GM04504 (cell line): ENCODE measurements around the gene ESYT2.
A peak's percentile ranks its signal among the peaks of the same experiment; 100 is the strongest.

ENCODE experiments used
- DNase-seq: peaks from one replicate; pipeline ENCODE4 v3.0.0-alpha.2; 2012; ENCODE audit warnings: low read depth

The ESYT2 gene

DNA sequence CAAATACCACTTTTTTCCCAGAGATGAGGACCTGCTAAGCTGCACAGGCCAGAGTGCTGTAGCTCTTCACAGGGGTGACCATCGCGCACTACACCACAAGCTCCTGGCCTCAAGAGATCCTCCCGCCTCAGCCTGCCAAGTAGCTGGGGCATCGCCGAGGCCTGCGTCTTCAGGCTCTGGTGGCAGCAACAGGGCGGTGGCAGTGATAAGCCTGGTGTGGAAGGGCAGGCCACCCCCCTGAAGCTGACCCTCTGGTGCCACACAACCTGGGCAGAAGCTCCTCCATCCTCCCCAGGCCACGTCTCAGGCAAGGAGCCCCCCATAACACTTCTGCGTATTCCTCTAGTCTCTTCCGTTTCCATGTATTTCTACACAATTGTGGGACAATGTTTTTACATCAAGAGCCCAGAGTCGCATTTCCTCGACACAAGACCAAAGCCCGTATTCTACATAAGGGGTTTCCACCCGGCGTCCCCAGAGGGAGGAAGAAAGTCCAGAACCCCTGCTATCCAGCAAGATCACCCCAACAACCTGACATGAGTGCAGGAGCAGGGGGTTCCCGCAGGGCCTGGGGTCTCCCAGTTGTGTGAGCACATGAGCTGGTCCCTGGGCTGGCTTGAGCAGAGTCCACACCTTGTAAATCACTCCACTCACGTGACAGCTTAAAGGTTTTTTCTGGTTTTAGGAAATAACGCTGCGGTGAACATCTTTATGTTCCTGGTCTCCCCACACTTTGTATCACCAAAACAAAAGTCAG is 87.1 kb downstream of the ESYT2 start:
- no peak for DNase-seq

DNA sequence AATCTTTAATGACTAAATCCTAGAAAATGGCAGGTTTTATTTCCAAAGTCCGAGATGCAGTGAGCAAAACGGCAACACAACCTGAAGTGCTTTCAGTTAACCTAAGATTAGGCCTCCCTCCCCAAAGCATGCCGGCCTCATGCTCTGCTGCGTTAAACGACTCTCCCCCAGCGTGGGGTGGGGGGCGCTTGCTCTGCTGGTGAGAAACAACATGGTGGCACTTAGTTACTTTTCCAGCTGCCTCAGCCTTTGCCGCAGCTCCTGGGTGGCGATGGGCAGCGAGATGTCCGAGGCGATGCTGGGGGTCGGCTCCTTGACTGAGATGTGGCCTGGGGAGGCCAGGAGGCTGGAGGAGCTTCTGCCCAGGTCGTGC is 88.0 kb downstream of the ESYT2 start:
- DNase-seq: no peak

DNA sequence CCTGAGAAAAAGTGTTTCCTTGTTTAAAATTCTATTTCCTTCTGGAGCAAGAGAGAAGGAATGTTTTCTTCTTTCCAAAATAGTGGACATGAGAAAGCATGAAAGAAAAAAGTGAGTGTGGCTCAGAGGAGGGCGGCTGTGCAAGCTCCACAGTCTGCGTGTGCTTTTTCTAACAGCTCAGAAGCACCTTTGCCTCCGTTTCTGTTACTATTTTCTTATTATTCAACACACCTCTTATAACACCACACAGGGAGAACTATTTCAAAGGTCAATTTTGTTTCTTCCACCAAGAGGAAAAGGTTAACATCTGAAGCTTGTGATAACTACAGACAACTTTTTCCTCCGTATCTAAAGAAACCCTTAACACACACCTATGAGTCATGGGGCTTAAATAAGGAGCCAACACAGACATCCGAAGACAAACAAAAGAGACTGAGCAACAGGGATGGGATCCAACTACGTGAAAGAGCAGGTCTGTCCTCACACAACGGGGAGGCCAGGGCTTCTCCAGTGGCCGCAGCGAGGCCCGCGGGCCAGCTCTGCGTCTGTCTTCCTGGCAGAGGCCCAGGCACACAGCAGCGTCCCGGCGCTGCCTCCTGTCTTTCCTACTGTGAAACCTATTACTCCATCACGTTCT is 88.5 kb downstream of the ESYT2 start:
- DNase-seq: peak; percentile 13

DNA sequence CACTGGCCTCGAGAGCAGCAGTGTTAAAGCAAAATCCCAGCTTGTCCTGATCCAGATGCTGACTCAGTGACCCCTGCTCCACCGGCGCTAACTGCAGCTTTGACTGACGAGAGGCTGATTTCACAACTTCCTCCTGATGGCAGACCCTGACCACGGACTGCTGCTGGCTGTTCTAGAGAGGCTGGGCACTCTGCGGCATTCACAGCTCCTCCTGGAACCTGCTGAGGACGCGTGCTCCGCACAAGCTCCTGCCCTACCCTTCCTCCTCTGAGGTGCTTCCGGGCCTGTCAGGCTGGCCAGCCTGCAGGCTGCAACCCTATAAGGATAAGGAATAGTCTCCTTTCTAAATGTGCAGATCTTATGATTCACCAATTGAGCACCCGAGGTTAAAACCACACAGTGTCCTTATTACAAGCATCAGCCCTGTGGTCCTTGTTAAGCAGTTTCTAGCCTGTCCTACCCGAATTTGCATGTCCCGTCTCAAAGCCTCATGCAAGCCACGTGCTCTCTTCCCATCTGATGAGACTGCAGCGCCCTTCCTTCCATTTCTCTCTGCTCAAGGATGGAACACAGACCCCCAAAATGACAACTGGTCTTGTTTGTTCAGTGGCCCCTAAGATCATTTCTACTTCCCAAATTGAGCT is 89.2 kb downstream of the ESYT2 start:
- peak; percentile 17 for DNase-seq

DNA sequence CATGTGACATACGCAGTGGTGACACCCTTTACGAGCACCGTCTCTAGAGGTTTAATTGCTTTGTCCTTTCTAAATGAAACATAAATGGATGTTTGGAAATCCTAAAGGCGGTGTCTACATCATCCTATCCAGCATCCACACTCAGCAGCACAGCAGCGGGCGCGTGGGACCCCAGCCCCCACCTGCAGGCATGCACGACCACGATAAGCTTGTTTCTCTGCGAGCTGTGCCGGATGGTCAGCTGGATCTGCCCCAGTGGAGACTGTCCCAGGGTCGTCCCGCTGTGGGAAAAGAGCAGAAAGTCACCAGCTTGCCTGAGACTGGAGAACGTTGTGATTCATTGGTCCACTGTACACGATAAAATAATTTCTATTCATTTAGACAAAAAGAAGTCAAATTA is 90.5 kb downstream of the ESYT2 start:
- DNase-seq: no peak

DNA sequence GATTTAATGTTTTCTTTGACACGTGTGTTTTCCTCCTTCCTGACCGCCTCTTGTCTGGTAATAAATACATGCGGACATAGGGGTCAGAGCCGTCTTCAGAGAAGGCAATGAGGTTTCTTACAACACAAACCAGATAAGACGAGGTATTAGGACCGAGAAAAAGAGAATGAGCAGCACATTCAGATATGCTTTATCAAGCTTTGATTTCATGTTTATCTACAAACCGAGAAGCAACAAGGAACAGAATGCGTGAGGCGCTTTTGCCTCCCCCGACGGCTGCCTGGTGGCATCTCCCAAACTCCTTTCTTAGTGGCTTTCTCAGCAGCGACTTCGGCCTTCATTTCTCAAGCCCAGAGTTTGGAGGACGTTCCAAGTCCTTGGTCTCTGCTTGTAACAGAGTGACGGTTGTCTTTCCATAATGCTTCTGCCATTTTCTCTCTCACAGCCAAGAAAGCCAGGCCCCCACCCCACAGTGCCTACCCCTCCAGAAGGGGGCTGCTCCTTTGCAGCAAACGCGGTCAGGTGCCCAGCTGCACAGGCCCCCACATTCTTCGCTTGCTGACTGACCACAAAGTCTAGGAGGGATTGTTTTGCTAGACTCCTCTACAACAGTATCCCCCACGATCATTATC is 92.1 kb downstream of the ESYT2 start:
- no peak for DNase-seq

DNA sequence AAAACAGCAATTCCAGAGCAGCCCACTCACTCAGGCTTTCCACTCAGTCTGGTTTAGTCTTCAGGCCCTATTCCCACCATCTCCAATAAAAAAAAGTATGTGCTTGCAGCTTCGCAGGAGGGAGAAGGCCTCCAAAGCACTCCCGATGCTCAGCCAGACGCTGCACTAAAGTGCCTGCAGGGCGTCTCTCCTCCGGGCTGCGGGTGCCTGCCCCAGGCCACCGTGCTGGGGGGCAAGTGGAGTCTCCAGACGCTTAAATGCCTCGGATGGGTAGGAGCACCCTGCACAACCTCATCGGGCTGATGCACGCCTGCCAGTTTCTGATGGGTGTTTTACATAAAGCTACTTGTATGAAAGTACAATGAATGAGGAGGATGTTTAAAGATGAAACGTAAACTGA is 93.4 kb downstream of the ESYT2 start:
- DNase-seq: no peak

DNA sequence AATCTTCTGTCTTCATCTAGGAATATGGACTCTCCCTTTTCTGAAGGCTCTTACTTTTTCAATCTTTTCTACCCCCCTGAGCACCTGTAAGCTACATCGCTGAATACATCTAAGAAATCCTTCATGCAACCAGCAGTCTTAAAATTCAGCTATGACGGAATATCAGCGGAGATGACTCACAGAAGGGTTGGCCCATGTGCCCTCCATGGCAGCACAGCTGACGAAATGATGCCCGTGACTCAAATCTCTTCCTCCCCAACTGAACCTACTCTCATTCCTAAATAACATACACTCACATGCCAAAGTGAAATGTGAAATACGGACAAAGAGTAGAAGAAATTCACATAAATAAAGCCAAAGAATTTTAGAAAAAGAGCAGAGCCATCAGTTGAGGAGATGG is 94.4 kb downstream of the ESYT2 start:
- DNase-seq: no peak

DNA sequence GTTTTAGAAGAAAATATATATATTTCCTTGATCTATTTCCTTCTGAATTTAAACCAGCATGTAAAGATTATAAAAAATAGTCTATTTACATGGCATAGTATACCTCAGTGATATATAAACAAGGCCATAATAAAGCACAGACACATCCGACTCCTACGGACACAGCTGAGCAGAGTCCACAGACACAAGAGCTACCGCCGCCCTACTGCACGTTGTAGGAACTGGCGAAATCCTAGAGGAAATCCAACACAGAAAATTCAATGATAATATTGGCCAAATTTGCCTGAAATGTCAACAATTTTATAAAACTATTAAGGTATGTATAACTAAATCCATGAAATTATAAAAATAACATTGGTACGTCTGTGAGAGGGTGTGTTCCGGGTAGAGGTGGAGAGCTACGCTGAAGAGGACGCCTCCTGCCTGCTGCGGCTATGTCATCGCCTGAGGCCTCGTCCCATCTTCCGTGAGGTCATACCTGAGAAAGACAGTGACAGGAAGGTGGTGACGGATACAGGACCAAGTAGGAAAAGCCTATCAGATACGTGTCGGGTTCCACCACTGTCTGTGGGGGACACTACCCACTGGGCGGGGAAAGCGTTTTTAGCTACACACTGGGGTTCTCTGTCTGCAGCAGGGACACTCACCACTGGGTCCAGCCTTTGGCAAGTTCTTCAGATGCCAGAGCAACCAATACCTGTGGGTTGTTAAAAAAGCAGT is 95.4 kb downstream of the ESYT2 start:
- no peak for DNase-seq

DNA sequence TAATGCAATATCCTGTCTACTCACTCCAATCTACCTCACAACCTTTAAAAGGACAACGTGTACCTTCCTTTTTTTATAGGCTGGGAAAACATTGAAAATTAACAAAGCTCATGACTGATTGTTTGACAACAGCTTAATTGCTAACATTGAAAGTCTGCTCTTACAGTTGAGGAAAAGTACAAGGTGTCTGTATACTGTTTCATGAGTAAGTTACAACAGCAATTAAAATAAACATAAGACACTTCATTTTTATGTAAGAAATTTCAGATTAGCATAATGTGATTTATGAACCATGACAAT is 96.1 kb downstream of the ESYT2 start:
- DNase-seq: no peak

DNA sequence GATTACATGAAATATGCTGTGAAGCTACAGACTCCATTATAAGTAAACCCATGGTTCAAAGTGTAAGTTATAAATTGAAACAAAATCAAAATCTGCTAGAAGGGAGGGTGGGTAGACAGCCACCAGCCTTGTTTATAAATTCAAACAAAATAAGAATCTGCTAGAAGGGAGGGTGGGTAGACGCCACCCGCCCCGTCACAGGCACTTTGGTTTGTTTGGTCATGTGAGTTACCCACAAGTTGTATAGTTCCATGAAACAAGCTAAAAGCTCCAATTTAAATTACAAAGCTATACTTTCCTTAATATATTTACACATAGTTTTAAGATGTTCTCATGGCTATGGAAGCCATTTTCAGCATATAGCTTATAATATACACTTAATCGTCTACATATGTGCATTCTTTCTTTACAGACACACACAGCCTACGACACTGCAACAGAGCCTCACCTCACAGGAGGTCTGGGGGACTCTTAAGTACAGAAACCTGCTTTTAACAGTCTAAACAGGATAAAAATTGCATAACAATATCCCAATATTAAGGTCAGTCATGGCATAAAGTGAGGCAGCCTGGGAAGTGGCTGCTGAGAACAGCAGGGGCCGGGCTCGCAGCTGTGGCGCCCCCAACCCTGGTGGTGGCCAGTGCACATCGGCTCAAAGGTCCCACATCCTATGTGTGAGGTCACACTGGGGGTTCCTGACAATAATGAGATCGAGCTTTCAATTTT is 96.7 kb downstream of the ESYT2 start:
- DNase-seq: no peak

DNA sequence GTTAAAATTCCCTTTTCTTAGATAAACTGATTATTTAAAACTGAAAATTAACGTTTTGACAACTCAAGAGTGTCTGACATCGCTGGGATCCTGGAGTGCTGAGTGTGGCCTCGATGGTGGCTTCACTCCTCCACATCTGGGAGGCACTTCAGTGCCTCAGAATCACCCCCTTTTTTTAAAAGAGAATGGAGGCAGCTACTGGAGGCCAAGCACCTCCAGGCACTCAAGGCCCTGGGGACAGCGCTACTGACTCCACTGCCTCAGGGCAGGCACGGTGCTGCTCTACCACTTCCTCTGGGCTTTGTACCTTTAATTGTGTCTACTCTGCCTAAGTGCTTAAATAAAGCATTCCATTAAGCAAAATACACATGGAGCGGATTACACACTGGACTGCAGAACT is 97.5 kb downstream of the ESYT2 start:
- DNase-seq: no peak

DNA sequence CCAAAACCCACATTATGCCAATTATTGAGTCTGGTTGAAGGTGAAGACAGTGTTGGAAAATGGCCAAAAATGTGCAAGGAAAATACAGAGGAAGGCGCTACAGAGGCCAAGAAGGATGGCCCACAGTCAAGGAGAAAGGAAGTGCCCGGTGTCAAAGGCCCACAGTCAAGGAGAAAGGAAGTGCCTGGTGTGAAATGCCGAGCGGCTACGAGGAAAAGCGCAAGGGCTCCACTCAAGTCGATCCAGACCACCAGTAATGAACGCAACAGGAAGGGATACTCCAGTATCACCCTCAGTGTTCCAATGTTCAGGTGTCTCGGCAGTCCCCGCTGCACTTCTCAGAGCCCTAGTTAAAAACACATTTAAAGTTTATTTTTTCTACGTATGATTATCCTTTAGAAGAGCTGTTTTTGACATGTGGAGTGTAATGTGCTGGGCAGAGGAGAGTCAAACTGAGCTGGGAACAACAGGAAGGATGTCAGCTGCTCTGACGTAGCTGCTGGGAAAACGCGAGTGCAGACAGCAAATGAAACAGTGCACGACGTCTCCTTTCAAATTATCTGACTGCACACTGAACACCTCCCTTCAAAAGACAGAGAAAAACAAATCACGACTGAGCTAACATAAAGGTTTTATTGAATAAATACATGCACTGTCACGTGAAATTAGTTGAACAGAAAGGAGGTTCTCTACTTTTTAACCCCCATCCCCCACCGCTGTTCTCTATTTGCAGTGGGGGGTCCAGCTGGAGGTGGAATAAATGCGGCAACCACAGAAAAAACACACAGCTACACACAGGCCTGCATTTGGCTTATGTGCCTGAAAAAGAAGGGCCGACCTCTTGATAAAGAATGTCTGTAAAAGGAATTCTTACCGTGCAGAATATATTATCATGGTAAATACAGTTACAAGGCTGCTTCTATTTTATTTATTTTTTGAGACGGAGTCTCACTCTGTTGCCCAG is 98.6 kb downstream of the ESYT2 start:
- DNase-seq: no peak

DNA sequence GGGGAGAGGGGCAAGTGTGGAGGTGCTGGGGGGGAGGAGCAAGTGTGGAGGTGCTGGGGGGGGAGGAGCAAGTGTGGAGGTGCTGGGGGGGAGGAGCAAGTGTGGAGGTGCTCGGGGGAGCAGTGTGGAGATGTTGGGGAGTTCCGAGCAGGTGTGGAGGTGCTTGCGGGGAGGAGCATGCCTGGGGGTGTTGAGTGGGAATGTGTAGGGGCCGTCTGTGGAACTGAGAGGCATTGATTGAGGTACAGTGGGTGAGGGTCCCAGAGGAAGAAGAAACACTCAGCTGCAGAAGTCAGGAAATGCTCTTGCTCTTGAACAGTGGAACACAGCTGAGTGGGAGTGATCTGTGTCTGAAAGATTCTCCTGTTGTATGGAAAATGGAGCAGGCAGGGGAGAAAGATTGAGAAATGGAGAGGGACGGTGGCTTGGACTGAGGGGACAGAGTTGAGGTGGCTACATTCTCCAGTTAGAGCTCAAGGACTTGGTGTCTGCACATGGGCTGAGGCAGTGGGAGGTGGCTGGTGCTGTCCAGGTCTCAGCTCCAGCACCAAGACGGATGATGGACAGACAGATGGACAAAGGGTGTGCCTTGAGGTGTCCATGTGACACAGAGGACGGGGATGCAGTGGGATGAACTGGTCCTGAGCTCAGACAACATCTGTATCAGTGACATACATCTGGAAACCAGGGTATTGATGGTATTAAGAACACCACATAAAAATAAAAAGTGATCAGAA is 99.5 kb downstream of the ESYT2 start:
- no peak for DNase-seq

DNA sequence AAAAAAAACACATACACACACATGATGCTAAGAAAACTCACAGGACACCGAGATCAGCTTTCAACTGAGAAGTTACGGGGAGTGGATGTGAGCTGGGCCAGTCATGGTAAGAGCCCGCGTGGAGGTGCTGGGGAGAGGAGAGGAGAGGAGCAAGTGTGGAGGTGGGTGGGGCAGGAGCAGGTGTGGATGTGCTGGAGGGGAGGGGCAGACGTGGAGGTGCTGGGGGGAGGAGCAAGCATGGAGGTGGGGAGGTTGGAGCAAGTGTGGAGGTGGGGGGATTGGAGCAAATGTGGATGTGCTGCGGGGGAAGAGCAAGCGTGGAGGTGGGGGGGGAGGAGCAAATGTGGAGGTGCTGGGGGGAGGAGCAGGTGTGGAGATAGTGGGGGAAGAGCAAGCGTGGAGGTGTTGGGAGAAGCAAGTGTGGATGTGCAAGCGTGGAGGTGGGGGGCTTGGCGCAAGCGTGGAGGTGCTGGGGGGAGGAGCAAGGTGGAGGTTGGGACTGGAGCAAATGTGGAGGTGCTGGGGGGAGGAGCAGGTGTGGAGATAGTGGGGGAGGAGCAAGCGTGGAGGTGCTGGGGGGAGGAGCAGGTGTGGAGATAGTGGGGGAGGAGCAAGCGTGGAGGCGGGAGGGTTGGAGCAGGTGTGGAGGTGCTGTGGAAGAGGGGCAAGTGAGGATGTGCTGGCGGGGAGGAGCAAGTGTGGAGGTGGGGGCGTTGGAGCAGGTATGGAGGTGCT is 100.2 kb downstream of the ESYT2 start:
- DNase-seq: no peak

DNA sequence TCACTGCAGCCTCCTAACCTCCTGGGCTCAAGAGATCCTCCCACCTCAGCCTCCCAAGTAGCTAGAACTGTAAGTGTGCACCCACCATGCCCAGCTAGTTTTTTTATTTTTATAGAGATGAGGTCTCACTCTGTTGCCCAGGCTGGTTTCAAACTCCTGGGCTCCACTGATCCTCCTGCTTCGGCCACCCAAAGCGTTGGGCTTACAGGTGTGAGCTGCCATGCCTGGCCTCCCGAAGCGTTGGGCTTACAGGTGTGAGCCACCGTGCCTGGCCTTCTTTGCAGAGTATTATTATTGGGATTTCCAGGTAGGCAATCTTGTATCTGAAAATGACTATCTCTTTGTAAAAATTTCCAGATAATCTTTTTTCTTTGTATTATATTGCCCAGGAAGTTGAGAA is 101.6 kb downstream of the ESYT2 start:
- DNase-seq: no peak

DNA sequence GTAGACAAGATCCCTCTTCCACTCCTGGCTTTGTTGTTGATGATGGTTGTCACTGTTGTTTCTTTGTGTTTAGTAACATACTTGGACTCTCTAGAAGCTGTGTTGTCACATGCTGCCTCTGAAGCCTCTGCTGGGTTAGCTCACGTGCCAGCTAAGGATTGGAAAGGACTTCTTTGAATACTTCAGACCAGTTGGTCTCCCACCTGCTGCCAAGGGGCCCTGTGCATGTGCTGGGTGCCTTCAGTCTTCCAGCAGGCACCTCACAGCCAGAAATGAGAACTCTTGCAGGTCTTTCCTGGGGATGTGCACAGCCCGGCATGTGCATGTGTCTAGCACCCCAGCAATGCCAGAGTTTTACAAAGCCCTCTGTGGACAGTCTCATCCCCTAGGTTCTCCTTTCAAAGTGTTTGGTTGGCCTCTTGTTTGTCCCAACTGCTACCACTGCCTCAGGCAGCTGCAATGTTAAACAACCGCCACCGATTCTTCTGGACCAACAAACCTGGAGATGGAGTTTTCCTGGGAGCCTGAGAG is 103.0 kb downstream of the ESYT2 start:
- no peak for DNase-seq

DNA sequence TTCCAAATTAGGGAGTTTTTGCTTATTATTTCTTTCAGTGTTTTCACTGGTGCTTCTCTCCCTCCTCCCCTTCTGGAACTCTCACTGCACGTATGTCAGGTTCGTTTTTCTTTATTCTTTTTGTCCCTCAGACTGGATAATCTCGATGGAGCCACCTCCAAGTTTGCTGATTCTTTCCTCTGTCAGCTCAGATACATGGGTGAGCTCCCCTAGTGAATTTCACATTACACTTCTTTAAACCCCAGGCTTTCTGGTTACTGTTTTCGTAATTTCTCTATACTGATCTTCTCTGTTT is 103.9 kb downstream of the ESYT2 start:
- no peak for DNase-seq
